ENCODE results near the gene MSANTD1.

Gene MSANTD1

DNA sequence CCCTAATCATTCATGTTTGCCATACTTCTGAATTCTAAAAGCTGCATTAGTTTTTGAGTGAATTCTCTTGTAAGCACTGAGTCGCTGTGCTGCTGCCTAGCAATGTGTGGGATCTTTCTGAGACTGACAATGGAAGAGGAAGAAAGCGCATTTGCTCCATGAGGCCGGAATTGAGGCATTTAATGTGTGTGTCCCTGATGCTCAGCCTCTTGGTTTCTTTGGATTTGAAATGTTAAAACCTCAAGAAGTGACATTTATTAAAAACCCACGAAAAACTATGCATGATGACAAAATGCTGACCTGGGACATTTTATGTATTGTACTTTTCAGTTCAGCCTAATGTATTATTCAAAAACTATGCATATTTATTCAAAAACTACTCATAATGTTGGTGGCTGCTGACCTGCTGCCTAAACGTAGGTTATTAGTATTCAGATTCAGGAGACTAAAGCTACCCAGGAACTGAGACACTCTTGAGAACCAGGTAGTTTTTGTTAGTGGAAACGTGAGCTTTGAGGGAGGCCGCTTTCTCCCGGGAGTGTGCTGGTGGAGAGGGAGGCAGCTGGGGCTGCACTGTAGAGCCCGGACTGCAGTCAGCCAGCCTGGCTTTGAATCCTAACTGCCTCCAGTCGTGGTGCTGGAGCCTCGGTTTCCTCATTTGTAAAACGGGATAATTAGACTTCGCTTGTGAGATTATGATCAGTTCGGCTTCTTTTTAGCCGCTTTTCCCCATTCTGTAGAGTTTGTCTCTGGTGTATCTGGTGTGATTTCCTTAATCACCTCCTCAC is 55.2 kb downstream of the MSANTD1 start:
- no peak for DNase-seq (ENCODE audit: low read depth)

DNA sequence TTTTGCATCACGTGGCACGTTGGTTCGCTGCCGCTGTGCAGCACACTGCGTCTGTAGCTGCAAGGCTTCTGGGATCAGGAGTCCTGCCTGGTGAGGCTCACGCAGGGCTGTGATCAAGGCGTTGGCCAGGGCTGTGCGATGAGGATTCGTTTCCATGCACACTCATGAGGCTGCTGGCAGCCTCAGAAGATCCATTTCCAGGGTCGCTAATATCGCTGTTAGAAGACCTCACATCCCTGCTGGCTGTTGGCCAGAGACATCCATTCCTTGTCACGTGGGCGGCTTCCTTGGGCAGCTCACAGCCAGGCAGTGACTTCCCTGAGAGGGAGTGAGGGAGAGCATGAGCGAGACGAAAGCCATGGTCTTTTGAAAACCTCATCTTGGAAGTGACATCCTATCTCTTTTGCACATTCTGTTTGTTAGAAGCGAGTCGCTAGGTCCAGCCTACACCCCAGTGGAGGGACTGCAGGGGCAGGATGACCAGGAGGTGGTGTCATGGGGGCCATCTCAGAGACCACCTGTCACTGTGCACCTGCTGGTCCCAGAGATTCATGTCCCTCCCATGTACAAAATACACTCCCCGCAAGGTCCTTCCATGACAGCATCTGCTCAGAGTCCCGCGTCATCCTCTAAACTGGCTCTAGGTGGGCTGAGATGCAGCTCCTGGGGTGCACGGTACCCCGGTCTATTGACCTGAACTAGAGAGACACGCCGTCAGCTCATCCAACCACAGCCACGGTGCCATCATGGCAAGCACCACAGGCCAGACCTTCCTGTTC is 56.1 kb downstream of the MSANTD1 start:
- no peak for DNase-seq (ENCODE audit: low read depth)

DNA sequence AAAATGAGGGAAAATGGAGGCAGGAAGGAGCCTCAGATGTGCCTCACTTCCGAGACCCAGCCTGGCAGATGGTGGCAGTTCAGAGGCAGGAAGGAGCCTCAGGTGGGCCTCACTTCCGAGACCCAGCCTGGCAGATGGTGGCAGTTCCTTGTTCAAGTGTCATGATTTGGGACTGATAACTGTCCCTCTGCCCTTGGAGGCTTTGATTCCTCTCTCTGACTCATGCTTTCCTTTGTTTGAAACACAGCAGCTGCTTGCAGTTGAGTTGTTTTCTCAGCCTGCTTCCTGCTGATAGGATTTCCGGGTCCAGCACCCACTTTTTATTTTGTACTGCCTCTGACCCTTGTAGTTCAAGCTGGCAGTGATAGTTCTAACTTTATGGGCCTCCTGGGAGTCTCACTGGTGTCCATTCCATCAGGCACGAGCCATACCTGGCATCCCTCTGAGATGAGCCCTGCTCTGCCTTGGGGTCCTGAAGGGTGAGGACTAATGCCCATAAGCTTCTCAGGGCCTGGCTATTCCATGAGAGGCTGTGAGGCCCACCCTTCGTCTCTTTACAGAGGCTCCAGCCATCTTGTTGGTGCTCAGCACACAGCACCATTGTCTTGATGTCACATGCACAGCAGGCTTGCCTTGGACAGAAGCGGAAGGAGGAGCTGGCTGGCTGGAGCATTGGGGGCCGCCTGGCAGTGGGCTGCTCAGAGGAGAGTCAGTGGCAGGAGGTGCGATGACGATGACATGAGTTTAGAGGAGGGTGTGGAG is 56.8 kb downstream of the MSANTD1 start:
- DNase-seq (ENCODE audit: low read depth), result no peak

Data from activated T-cell treated with anti-CD3 and anti-CD28 coated beads for 24 hours (primary cell).